Spinal cord (tissue), 4 donors: Measurements from ENCODE around the gene HBP1. TPM values are rescaled to one million over a fixed set of nuclear protein-coding genes. Genes with fewer than 3 reads are reported as not detected.

ENCODE experiments used
- polyA plus RNA-seq, 2 donors: library from polyadenylated mRNA; unstranded; fragments of 120-200 nt; gene quantifications; one replicate each; pipeline ENCODE4 v1.2.1, GENCODE V29; 2013; ENCODE audit not compliant: insufficient read length in 2 of 2
- total RNA-seq, 2 donors: library from RNA; depleted of rRNA in 1 of 2; stranded (reverse); fragments of 120-200 nt in 1 of 2; fragments of >200 nt in 1 of 2; gene quantifications; one replicate each; pipeline versions ENCODE4 v1.2.3 to v1.2.4, GENCODE V29; 2013 to 2014

HBP1 gene
- total and polyA plus RNA-seq, 4 donors = 47.6 to 105 (median 78.7) TPM

Other genes starting within 250 kb of the HBP1 start
- gene PRKAR2B, start 124.3 kb upstream of the HBP1 start, total RNA-seq = 10 to 100 TPM; 22.2 to 69.3 TPM
- gene PRKAR2B, start 124.3 kb upstream of the HBP1 start, polyA plus RNA-seq = 10 to 100 TPM; 72.4 to 96.0 TPM